NB4 (cell line): ENCODE measurements around the gene FBXW5.

Experiments
- DNase-seq: peaks from one replicate; pipeline ENCODE4 v3.0.0; 2010; ENCODE audit warnings: low read depth
- H3K4me3 ChIP-seq: one replicate; pipeline ENCODE4 v1.5.1; 2011; ENCODE audit warnings: mild to moderate bottlenecking, low read depth, low read length, moderate library complexity
- CTCF ChIP-seq: IDR thresholded peaks from one replicate; pipeline ENCODE4 v1.5.1; 2012; ENCODE audit warnings: low read depth, low read length
- MAX ChIP-seq: IDR thresholded peaks from 2 replicates; pipeline ENCODE4 v1.6.1; 2011; ENCODE audit warnings: low read depth, low read length
- MYC ChIP-seq: IDR thresholded peaks from 2 replicates; pipeline ENCODE4 v1.6.1; 2011; ENCODE audit warnings: low read depth, low read length
- POLR2A ChIP-seq: IDR thresholded peaks from 2 replicates; pipeline ENCODE4 v1.6.1; 2011; ENCODE audit warnings: mild to moderate bottlenecking; ENCODE audit not compliant: insufficient read length; ENCODE audit errors: extremely low read depth

FBXW5 gene

GRCh38 chr9:136900556-136900955, 44.0 kb downstream of the FBXW5 start:
- TF ChIP-seq CTCF: no peak
- TF ChIP-seq POLR2A: no peak
- TF ChIP-seq MAX: no peak
- TF ChIP-seq MYC: no peak
- H3K4me3 ChIP-seq: no peak overlapping the region
- DNase-seq: no peak

GRCh38 chr9:136899196-136899595, 45.3 kb downstream of the FBXW5 start:
- no peak overlapping the region for H3K4me3 ChIP-seq
- DNase-seq: no peak
- TF ChIP-seq POLR2A (no peak), MYC (no peak), CTCF (no peak), MAX (no peak)

- DNase-seq: no peak
- H3K4me3 ChIP-seq: no peak overlapping the region
- TF ChIP-seq POLR2A (no peak), CTCF (no peak), MYC (no peak), MAX (no peak)
Observed at GRCh38 chr9:136898483-136899100, 45.9 kb downstream of the FBXW5 start.

- no peak for TF ChIP-seq MYC
- H3K4me3 ChIP-seq: no peak overlapping the region
- DNase-seq: no peak
Observed at GRCh38 chr9:136896027-136896426, 48.5 kb downstream of the FBXW5 start.

- TF ChIP-seq CTCF (no peak), MAX (no peak), POLR2A (no peak), MYC (no peak)
- DNase-seq: no peak
- no peak overlapping the region for H3K4me3 ChIP-seq
Observed at GRCh38 chr9:136890661-136891060, 53.9 kb downstream of the FBXW5 start.
